GM21825 (cell line): ENCODE measurements around the gene ANKFN1.

Experiments
- ATAC-seq: cut with Tn5 transposase; IDR thresholded peaks from one replicate; pipeline ENCODE4 v1.9.1; 2021; ENCODE audit warnings: mild to moderate bottlenecking, moderate library complexity; ENCODE audit not compliant: unreplicated experiment

Gene ANKFN1

GRCh38 chr17:56497132-56497531 lies 343.9 kb downstream of the ANKFN1 start:
- ATAC-seq: no peak

DNA sequence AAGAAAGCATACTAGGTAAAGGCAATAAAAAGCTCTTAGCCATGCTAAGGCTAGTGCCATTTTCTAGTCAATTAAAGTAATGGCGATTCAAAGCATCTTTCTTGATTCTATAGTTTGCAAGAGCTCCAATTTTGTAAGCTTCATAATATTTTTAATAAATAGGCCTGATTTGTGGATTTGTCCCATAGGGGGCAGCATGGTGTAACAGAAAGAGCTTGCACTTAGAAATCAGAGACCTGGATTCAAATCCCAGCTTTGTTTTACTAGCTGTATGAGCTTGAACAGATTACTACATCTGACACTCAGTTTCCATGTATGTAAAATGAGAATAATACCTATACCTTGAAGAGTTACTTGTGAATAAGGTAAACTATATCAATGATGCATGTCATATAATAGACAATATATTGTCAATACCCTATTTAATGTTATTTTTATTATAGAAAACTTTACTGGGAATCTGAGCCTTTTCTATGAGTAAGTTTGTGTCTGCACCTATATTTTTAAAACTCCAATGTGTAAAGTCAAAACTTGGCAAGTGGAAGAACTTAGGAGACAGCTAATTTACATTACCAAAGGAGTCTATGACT lies 346.6 kb downstream of the ANKFN1 start:
- no peak for ATAC-seq

DNA sequence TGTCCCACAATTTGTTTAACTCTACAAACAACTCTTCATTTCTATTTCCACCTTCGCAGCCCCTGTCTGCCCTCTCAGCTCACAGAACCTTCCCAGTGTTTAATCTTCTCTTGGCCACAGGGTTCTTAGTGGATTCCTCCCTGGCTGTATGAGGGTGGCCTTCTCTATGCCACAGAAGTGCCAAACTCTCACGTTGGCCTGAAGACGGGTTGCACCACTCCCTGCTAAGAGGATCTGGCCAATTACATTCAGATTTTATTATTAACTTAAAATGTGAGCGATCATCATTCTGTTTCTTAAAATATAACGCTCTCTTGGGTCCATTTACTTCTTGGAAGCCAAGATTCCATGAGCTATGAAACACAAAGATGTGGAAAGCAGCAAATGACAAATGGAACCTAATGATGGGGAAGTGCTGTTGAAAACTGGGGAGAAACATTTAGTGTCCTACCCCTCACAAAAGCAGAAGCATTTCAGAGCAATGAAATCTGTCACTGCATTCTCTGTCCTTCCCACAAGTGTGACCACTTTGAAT lies 348.9 kb downstream of the ANKFN1 start:
- no peak for ATAC-seq

GRCh38 chr17:56505154-56505756 lies 352.0 kb downstream of the ANKFN1 start:
- no peak for ATAC-seq

DNA sequence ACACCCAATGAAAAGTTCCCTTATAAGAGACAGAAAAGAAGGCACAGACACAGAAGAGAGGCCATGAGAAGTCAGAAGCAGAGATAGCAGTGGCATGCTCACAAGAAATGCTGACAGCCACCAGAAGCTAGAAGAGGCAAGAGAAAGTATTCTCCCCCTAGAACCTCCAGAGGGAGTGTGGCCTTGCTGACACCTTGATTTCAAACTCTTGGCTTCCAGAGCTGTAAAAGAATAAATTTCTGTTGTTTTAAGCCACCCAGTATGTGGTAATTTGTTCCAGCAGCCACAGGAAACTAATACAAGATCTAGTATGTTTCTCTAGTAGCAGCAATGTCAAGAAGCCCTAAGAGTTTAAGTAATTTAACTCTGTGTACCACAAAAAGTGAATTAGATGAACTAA lies 353.1 kb downstream of the ANKFN1 start:
- no peak for ATAC-seq

- ATAC-seq: no peak
Measured at GRCh38 chr17:56510554-56511342, 357.5 kb downstream of the ANKFN1 start.

DNA sequence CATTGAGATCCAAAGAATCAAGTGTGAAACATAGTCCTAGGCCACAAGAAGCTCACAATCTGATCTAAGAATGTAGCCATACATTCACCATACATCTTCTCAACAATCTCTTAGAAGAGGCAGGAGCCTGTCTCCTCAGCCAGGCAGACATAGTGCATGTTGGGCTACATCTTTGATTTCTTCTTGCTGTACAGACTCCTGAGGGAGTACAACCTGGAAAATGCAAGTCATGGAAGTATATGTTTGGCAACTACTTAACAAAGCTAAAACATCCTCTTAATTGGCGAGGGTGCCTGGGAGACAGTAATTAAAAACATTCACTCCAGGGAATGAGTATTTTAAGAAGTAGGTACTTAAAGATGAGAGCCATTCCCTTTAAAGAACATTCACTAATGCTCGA lies 361.0 kb downstream of the ANKFN1 start:
- ATAC-seq: no peak

GRCh38 chr17:56514899-56515298 lies 361.6 kb downstream of the ANKFN1 start:
- no peak for ATAC-seq

DNA sequence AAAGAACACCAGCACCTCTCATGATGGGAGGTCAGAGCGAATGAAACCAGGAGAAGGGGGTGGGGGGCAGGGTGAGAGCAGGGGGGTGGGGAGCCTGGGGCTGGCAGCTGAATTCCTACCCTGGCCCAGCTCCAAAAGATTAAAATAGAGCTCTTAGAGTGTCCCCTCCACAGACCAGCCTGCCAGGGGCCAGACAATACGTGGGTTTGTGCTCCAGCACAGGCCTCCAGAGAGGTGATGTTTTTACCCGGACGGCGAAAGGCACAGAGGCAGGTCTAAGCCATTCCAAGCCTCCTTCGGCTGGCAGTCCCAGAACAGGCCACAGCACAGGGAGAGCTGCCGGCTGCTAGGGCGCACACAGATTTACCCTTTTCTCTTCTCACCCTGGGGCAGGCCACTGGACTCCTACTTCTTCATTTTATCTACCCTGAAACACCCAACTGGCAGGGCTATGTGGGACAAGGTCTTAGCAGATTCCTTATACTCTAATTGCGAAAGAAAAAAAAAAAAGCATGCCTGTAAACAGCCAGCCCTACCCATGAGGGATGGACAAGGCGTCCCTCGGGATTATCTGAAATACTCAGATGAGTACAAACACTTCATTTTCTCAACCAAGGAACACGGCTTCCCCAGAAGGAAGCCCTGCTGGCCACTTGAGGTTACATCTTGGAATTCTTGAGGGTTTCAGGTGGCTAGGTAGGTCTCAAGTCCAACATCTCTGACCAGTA lies 368.3 kb downstream of the ANKFN1 start:
- no peak for ATAC-seq

DNA sequence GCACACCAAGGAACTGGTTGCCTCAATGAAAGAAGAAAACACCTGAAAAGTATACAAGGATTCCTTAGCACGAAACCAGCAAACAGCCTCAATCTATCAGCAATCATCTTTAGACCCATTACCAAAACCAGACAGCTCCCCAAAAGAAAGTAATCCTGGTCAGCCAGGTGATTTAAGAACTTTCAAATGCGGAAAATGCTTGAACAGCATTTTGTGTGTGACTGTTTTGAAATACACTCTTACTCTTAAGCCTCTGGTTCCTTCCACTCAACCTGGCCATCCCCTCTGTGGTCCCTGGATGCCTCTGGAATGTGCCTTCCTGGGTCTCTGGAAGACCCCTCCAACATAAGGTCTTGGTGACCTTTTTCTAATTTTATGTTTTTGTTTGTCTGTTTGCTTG lies 369.8 kb downstream of the ANKFN1 start:
- no peak for ATAC-seq

DNA sequence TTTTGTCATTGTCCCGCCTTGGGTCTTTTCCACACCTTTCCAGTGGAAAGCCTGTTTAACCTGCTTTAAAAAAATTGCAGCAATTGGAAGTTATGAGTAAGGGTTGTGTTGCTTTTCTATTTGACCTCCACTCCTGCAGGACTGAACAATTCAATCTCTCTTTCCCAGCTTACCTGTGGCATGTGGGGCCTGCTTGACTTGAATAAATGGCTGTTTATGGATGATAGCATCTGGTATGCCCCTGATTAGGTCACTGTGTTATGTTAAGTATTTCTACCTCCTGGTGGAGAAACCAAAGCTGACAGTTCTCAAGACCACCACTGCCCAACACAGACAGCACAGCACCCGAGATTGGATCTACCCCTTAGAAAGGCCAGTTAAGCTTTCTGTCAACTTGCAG lies 375.4 kb downstream of the ANKFN1 start:
- no peak for ATAC-seq

- ATAC-seq: no peak
Measured at GRCh38 chr17:56532926-56533325, 379.7 kb downstream of the ANKFN1 start.

DNA sequence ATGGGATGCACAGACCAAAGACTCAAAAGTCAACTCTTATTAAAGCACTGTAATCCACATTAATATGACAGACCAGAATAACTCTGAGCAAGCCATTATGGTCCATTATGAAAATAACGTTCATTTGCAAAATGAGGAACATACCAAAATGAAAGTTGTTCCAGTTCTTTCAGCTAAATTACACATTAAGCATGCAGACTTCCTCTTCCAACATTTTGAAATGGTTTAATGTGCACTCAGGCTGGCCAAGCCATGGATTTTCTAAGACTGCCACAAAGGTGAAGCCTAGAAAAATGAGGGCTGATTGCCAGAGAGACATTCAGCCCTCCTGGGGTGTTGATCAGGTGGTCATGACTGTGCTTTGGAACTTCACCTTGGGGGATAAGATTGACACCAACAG lies 383.5 kb downstream of the ANKFN1 start:
- no peak for ATAC-seq

DNA sequence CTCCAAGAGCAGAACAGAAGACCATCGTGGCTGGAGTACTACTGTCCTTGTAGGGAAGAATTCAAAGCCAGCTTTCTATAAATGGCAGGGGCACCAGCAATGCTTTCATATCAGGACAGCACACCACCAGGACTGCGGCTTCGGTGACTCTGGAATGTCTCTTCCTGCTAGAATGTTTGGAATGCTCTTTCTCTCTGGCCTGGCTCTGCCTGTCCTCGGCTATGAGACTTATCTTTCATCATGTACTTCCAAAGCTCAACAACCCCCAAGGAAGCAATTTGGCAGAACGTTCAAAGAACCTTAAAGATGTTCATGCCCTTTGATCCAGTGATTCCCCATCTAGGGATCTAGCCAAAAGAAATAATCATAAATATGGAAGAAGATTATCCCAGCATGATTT lies 387.6 kb downstream of the ANKFN1 start:
- ATAC-seq: no peak

DNA sequence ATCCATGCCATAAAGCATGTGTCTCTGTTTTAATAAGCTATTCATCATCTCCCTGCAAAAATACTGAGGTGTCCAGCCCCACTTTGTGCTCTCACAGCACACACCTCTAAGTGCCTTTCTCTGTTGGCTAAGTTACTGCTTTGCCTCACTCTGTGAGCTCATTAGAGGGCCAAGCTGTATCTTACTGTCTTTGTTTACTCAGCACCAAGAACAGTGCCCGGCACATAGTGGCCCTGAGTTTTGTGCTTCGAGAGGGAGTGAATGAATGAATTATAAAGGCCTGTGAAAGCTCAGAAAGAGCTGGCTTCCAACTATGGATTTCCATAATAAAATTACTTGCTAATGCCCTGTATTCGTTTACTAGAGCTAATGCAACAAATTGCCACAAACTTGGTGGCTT lies 390.0 kb downstream of the ANKFN1 start:
- ATAC-seq: no peak

DNA sequence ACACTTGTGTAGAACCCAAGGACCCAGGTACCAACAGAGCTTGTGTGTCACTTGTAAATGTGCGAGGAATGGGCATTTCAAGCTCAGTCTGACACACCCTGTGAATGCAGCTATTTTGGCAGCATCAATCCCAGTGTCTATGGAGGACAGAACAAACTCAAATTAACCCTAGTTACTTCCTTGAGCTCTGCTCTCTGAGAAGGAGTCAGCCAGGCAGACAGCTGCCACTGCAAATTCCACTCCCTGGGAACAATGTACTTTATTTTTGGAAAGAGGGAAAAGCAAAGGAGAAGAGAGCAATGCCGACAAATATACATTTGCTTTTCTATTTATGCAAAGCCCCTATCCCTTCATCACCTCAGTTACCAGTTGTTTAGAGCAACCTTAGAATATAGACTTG lies 391.8 kb downstream of the ANKFN1 start:
- ATAC-seq: no peak

- no peak for ATAC-seq
Measured at GRCh38 chr17:56545930-56546329, 392.7 kb downstream of the ANKFN1 start.

DNA sequence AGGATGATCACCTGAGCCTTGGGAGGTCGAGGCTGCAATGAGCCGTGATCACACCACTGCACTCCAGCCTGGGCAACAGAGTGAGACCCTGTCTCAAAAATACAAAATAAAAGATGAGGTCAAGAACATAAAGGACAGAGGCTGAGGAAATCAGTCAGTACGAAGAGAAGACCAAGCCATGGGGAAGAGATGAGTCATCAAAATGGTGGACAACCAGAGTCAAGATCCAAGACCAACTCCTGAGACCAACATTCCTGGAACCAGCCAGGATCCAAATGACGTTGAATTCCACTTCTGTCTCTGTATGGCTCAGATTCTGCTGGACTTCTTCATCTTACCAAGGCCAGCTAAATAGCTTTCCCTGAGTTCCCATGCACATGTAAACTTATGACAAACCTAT lies 395.4 kb downstream of the ANKFN1 start:
- ATAC-seq: no peak

GRCh38 chr17:56549501-56549900 lies 396.2 kb downstream of the ANKFN1 start:
- ATAC-seq: no peak

- ATAC-seq: no peak
Measured at GRCh38 chr17:56557682-56558081, 404.4 kb downstream of the ANKFN1 start.

DNA sequence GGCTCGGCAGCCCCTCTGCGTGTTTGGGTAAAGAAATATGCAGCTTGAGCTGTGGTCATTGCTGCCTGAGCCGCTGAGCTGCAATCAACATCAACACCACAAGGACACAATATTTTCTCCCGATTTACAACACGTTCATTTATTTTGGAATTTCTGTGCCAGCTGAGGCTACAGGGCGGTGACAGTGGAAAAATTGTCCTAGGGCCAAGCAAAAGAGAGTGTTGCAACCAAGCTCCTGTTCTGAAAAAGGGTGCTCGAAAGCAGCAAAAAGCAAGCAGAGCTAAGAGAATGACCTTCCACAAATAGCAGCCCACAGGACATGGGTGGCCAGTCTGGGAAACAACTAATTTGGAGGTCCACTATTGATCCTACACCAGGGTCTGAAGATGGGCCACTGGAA lies 404.8 kb downstream of the ANKFN1 start:
- ATAC-seq: no peak
